ENCODE results near the gene CCL25. TPM values are rescaled to one million over a fixed set of nuclear protein-coding genes. Genes with fewer than 3 reads are reported as not detected.

The CCL25 gene
- total RNA-seq, 1 donor from 2014 or later = not detected

DNA sequence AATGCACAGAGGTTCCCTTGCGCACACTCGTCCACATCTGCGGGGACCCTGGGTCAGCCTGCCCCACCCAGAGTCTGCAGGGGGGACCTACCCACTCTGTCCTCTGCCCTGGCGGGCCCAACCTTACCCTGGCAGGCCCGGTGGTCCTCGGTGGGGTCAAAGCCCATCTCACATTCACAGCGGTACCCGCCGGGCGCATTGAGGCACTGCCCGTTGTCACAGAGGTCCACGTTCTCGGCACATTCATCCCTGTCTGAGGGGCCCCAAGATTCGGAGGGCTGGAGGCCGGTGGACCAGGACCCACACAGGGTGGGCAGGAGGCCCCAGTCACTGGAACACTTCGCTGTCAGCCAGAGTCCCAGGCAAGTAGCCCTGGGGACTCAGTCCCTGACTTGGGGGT lies 58.4 kb downstream of the CCL25 start:
- DNase-seq (ENCODE audit: low spot score, unreplicated experiment) = no peak
- no peaks in the 10 kb centered on the region for H3K9me3 Mint-ChIP-seq (ENCODE audit: low read depth)
- no peak overlapping the region for H3K4me3 Mint-ChIP-seq (ENCODE audit: low read depth)
- TF ChIP-seq, protein P1, sequence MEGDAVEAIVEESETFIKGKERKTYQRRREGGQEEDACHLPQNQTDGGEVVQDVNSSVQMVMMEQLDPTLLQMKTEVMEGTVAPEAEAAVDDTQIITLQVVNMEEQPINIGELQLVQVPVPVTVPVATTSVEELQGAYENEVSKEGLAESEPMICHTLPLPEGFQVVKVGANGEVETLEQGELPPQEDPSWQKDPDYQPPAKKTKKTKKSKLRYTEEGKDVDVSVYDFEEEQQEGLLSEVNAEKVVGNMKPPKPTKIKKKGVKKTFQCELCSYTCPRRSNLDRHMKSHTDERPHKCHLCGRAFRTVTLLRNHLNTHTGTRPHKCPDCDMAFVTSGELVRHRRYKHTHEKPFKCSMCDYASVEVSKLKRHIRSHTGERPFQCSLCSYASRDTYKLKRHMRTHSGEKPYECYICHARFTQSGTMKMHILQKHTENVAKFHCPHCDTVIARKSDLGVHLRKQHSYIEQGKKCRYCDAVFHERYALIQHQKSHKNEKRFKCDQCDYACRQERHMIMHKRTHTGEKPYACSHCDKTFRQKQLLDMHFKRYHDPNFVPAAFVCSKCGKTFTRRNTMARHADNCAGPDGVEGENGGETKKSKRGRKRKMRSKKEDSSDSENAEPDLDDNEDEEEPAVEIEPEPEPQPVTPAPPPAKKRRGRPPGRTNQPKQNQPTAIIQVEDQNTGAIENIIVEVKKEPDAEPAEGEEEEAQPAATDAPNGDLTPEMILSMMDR (IDR thresholded peaks at IDR 0.05; ENCODE audit: unreplicated experiment) = no peak
- no peak overlapping the region for H3K27ac Mint-ChIP-seq
- H3K36me3 Mint-ChIP-seq (ENCODE audit: insufficient read depth) = peaks cover 20% of the 10 kb centered on the region
- no peaks in the 10 kb centered on the region for H3K27me3 Mint-ChIP-seq
- H3K4me1 Mint-ChIP-seq (ENCODE audit: low read depth) = no peaks in the 10 kb centered on the region

DNA sequence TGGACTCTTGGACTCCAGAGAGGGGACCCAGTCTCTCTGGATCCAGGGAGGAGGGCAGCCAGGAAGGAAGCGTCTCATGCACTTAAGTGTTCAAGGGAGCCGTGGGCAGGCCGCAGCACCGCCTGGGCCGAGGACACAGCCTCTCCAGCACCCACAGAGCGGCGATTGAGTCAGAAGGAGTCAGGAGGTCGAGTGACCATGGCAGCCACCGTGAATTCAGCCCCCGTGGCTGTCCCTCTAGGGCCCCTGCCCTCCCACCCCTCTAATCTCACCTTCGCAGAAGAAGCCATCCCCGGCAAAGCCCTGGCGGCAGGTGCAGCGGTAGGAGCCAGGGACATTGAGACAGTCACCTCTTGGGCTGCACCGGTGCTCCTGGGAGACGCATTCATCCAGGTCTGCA lies 58.8 kb downstream of the CCL25 start:
- TF ChIP-seq, protein P1 (IDR thresholded peaks at IDR 0.05; ENCODE audit: unreplicated experiment) = no peak
- no peaks in the 10 kb centered on the region for H3K4me1 Mint-ChIP-seq (ENCODE audit: low read depth)
- H3K27me3 Mint-ChIP-seq = no peaks in the 10 kb centered on the region
- H3K27ac Mint-ChIP-seq = no peak overlapping the region
- DNase-seq (ENCODE audit: low spot score, unreplicated experiment) = no peak
- H3K9me3 Mint-ChIP-seq (ENCODE audit: low read depth) = no peaks in the 10 kb centered on the region
- H3K36me3 Mint-ChIP-seq (ENCODE audit: insufficient read depth) = peaks cover 20% of the 10 kb centered on the region
- H3K4me3 Mint-ChIP-seq (ENCODE audit: low read depth) = no peak overlapping the region

Other genes with a start within 250 kb of the CCL25 start
- gene EVI5L, start 222.5 kb upstream of the CCL25 start, total RNA-seq = 15.2 and 16.2 TPM in 2 replicates
- 37.4 and 40.4 TPM in 2 replicates for gene PRR36, start 178.4 kb upstream of the CCL25 start, total RNA-seq
- gene LRRC8E, start 164.2 kb upstream of the CCL25 start, total RNA-seq = 3.6 and 3.9 TPM in 2 replicates
- 50.7 and 53.5 TPM in 2 replicates for gene MAP2K7, start 148.9 kb upstream of the CCL25 start, total RNA-seq
- gene TGFBR3L, start 137.9 kb upstream of the CCL25 start, total RNA-seq = 0.67 and 1.1 TPM in 2 replicates
- gene SNAPC2, start 132.4 kb upstream of the CCL25 start, total RNA-seq = 9.9 and 10.8 TPM in 2 replicates
- 97.9 and 114 TPM in 2 replicates for gene CTXN1, start 126.6 kb upstream of the CCL25 start, total RNA-seq
- gene TIMM44, start 109.1 kb upstream of the CCL25 start, total RNA-seq = 75.0 and 75.2 TPM in 2 replicates
- 125 and 130 TPM in 2 replicates for gene ELAVL1, start 47.1 kb upstream of the CCL25 start, total RNA-seq
- 121 and 122 TPM in 2 replicates for gene FBN3, start 96.8 kb downstream of the CCL25 start, total RNA-seq
- 67.5 and 78.4 TPM in 2 replicates for gene CERS4, start 156.6 kb downstream of the CCL25 start, total RNA-seq